GM12874 (cell line): ENCODE measurements around the gene TEX261.

Experiments
- CTCF ChIP-seq: IDR thresholded peaks from 2 replicates; pipeline ENCODE4 v1.5.1; 2011; ENCODE audit warnings: low read depth, mild to moderate bottlenecking, control low read depth, low read length, moderate library complexity; ENCODE audit not compliant: insufficient read depth

TEX261 gene

GRCh38 chr2:70954886-70955285 lies 39.8 kb downstream of the TEX261 start:
- TF ChIP-seq CTCF: no peak

- TF ChIP-seq CTCF: no peak
Observed at GRCh38 chr2:70949086-70949485, 45.6 kb downstream of the TEX261 start.

GRCh38 chr2:70948337-70949003 lies 46.2 kb downstream of the TEX261 start:
- TF ChIP-seq CTCF: peak; percentile 89

- TF ChIP-seq CTCF: no peak
Observed at GRCh38 chr2:70947556-70948184, 47.0 kb downstream of the TEX261 start.

GRCh38 chr2:70946832-70947442 lies 47.7 kb downstream of the TEX261 start:
- TF ChIP-seq CTCF: peak; percentile 66; the same call in 1 of the 2 replicates

- TF ChIP-seq CTCF: no peak
Observed at GRCh38 chr2:70944111-70944690, 50.5 kb downstream of the TEX261 start.

- TF ChIP-seq CTCF: no peak
Observed at GRCh38 chr2:70943205-70943871, 51.3 kb downstream of the TEX261 start.
